GM12892 (cell line): ENCODE data around the gene PLXNB3.

Experiments used
- POLR2A ChIP-seq: IDR thresholded peaks from 2 replicates; pipeline ENCODE4 v1.6.1; 2011; ENCODE audit warnings: low read depth, low read length, control low read depth
- POLR2AphosphoS5 ChIP-seq: IDR thresholded peaks from 2 replicates; pipeline ENCODE4 v1.6.1; 2011; ENCODE audit warnings: low read depth, low read length, control low read depth

- TF ChIP-seq POLR2A, result no peak
- TF ChIP-seq POLR2AphosphoS5, result no peak
These were observed 37.5 kb upstream of the PLXNB3 start for GRCh38 chrX:153726286-153727122.
